NCI-H128 (cell line): Measurements from ENCODE around the gene ADSL.
"Not testable (repeated sequence)": the region's sequence is repeated elsewhere in the genome, so short reads cannot be mapped to it uniquely, and the experiment has no call there.

Source experiments
- DNase-seq: peaks from one replicate; lab custom pipeline; 2025; ENCODE audit not compliant: unreplicated experiment; lab: John Stamatoyannopoulos, UW

ADSL gene

DNA sequence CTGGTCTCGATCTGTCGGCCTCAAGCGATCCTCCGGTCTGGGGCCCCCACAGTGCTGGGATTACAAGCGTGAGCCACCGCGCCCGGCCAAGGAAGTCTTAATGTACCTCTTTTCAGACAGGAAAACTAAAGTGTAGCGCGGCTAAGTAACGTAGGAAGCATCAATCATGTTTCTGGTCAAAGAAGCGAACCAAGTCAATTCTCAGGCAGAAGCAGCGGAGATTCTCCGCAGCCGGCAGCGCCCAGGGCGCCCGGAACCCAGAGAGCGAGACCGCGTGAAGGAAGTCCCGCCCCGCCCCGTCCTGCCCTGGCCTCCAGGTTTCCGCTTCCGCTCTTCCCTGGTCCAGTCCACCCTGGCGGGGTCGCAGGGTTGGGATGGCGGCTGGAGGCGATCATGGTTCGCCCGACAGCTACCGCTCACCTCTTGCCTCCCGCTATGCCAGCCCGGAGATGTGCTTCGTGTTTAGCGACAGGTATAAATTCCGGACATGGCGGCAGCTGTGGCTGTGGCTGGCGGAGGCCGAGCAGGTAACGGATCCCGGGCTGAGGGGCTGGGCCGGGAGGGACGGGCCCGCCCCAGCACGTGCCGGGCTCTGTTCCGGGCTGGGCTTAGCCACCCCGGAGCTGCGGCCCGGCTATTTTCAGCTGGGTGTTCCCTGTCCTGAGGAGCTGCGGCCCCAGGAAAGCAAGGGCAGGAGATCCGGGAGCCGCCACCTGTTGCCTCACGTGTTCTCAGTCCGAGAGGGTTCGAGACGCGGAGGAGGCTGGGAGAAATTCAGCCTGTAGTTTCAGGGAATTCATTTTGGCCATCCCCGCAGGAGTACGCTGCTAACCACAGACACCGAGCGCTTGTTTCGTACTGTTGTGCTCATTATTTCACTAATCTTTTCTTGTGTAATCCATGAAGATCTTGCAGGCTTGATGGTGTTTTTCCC is at the start of gene ADSL:
Gene ADSL (plus strand): TSS at position 316 of the 934 bp plus-strand sequence. CDS start 59 bp downstream, at position 375.
- peak; percentile 29 for DNase-seq

DNA sequence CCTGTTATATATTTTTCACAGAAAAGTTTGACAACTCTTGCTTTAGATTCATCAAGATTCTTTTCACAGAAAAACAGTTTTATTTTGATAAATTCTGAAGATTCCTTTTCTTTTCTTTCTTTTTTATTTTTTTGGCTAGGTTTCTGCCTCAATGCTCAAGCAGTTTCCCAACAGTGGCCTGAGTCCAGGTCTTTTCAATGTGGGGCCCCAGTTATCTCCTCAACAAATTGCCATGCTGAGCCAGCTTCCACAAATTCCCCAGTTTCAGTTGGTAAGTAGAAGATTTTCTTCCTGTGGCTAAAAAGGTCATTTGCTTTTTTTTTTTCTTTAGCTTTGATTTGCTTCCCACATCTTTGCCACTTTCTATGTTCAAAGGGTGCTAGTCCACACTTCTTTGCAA is 46.0 kb upstream of the ADSL start:
- no peak for DNase-seq

GRCh38 chr22:40300884-40301672 is 45.2 kb upstream of the ADSL start:
- no peak for DNase-seq

GRCh38 chr22:40302149-40302548 is 44.2 kb upstream of the ADSL start:
- DNase-seq = no peak

DNA sequence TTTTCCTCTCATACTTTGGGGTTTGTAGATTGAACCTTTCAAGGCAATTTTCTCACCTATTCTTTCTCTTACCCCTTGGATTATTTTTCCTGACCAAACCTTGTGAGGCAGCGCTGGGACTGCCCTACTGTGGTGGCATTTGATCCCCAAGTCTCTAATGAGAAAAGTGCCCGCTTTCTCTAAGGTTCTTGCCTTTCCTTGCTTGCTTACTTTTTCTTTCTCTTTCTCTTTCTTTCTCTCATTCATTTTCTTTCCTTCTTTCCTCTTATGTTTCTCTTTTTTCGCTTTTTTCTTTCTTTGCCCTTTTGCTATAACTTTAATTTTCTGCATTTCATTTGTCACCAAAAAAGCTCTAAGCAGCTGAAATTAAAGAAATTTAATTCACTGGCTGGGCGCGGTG is 40.7 kb upstream of the ADSL start:
- no peak for DNase-seq

DNA sequence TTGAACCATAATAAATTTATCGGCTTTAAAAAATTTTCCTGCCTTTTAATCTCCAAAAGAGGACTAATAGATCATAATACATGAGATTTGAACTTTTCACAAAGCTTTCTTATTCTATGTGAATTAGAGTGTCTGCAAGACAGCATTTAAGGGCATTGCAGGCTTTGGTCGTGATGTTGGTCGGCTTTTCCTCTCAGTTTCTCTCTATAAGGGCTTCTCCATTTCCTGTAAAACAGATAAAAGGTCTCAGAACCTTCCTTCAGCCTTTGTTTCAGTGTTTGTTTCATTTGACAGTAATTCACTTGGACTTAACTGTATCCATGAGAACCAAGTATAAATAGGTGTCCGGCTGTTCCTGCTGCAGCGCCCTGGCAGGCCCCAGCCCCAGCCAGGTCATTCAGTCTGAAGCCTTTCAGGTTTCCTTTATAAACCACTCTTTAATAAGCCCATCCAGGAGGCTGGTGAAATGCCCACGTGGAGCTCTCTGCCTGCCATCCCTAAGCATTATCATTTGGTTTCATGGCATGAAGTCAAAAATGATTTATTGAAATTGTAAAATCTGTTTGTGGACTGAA is 37.2 kb upstream of the ADSL start:
- DNase-seq = no peak

DNA sequence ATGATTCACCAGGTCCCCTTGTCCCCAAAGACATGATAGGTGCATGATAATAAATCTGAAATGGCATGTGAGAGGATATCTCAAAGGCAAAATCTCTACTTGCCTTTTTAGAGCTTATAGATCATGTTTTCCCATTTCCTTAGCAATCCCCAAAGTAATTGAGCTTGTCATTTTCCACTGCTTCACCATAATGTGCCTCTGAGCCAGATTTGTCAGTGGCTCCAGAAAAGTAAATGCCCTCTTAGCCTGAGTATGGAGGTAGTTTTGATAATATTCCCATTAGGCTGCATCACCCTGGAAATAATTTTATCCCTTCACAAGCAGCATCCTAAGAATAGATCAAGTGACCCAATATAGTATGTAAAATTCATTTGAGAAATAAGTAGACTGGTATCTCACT is 36.7 kb upstream of the ADSL start:
- DNase-seq = no peak

GRCh38 chr22:40310081-40310767 is 36.1 kb upstream of the ADSL start:
- no peak for DNase-seq

GRCh38 chr22:40310768-40311120 is 35.6 kb upstream of the ADSL start:
- DNase-seq = no peak

DNA sequence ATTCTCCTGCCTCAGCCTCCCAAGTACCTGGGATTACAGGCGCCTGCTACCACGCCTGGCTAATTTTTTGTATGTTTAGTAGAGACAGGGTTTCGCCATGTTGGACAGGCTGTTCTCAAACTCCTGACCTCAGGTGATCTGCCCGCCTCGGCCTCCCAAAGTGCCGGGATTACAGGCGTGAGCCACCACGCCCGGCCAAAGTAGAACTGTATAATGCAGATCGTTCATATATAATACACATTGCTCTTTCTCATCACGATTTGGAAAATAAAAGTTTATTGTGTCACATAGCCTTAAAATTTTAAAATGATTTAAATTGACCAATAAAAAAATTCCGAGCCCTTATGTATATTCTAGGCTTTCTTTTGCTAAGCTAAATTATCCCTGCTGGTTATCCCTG is 34.7 kb upstream of the ADSL start:
- not testable (repeated sequence) for DNase-seq

DNA sequence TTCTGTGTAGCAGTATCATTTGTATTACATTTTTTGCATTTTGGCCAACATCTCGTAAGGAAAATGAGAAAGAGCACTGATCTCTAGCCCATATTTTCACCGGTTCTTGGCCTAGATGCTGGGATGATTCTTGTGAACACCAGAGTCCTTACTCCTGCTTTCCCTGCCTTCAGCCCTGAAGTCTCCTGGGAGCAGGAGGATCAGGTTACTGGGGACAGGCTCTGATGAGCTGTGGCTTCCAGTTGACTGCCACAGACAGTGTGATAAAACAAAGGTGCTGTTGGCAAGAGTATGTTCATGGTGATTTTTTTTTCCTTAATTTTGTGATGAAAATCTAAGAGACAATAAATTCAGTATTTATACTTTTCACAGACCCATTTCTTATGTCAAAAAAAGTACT is 34.2 kb upstream of the ADSL start:
- DNase-seq = no peak

GRCh38 chr22:40313007-40313406 is 33.3 kb upstream of the ADSL start:
- DNase-seq = no peak

GRCh38 chr22:40314041-40314440 is 32.3 kb upstream of the ADSL start:
- DNase-seq = no peak

DNA sequence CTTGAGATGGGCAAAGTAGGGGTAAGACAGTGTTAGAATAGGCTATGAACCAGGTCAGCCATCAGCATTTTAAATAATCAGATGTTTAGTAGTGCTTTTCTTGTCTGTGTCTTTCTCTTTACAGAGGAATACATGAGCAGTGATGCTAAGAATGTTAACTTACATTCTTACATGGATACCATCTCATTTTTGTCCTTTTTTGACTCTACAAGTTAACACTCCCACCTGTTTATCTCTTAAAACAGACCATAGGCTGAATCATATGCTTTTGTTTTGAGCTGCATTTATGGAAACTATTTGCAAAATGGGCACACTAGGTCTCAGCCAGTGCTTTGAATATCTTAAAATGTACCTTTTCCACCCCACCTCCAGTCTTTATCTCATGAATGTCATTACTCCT is 25.6 kb upstream of the ADSL start:
- no peak for DNase-seq

DNA sequence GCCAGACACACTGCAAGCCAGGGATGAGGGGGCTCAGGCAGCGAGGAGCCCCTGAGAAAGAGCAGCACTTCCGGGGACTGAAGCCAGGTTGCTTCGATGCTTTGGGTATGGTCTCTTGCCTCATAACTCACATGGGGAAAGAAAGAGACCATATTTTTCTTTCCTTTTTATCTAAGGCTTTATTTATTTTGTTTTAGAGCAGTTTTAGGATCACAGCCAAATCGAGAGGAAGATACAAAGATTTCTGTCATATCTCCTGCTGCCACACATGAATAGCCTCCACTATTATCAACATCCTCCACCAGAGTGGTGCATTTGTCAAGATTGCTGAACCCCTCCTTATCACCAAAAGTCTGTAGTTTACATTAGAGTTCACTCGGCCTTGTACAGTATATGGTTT is 24.3 kb upstream of the ADSL start:
- DNase-seq = no peak

DNA sequence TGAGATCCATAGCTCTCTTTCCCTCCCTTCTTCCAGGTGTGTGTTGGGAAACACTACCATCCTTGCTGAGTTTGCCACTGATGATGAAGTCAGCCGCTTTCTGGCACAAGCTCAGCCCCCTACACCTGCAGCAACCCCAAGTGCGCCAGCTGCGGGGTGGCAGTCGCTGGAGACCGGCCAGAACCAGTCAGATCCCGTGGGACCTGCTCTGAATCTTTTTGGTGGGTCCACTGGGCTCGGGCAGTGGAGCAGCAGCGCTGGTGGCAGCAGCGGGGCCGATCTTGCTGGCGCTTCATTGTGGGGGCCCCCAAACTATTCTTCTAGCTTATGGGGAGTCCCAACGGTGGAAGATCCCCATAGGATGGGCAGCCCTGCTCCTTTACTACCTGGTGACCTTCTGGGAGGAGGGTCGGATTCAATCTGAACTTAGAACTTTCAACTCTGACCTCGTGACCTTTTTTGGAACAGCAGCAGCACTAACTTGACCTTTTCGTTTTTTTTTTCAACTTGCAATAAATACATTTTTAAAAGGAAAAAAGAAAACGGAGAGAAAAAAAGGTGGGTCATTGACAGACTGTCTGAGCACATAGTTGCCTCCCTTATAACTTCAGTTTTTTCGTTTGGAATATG is 23.4 kb upstream of the ADSL start:
- no peak for DNase-seq

DNA sequence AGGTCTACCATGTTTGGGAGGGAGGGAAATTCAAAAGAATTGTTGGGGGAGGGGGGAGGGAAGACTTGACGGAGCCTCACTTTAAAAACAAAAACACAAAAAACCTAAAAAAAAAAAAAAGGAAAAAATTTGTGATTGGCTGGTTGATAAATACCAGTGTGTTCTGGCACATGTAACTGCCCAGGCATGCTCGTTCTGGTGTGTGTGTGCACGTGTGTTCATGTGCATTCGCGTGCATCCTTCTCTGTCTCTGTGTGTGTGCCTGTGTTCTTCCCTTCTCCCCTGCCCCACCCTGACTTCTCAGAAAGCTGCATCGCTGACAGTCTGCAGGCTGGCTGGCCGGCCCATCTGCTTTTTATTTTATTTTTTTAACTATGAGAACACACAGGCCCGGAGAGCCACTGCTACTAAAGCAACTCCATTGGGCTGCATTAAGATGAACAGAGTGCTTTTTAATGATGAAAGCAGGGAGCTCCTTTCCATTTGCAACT is 22.6 kb upstream of the ADSL start:
- DNase-seq = no peak

- DNase-seq = no peak
These were observed 21.6 kb upstream of the ADSL start for GRCh38 chr22:40324468-40325305.

- DNase-seq = no peak
These were observed 21.0 kb upstream of the ADSL start for GRCh38 chr22:40325315-40325714.
